Stimulated activated naive CD8-positive, alpha-beta T cell treated with anti-CD3 and anti-CD28 coated beads, Interleukin-15, Interleukin-2, amounts not matched to agents 100 ng/mL and 50 ng/mL, for 24 hours (primary cell): ENCODE data around the gene NDUFAF7.

Experiments
- H3K27ac Mint-ChIP-seq: one replicate; pipeline ENCODE4 v1.8.0; 2021; ENCODE audit warnings: mild to moderate bottlenecking, mixed read lengths
- H3K27me3 Mint-ChIP-seq: one replicate; pipeline ENCODE4 v1.8.0; 2021; ENCODE audit warnings: mixed read lengths
- H3K36me3 Mint-ChIP-seq: one replicate; pipeline ENCODE4 v1.8.0; 2021; ENCODE audit warnings: low read depth, mixed read lengths
- H3K4me1 Mint-ChIP-seq: one replicate; pipeline ENCODE4 v1.8.0; 2021; ENCODE audit warnings: low read depth, mixed read lengths
- H3K4me3 Mint-ChIP-seq: one replicate; pipeline ENCODE4 v1.8.0; 2021; ENCODE audit warnings: mild to moderate bottlenecking, mixed read lengths
- H3K9me3 Mint-ChIP-seq: one replicate; pipeline ENCODE4 v1.8.0; 2021; ENCODE audit warnings: mixed read lengths

NDUFAF7 gene

GRCh38 chr2:37232131-37232933 is 874 bp downstream of the NDUFAF7 start:
- no peak overlapping the region for H3K4me3 Mint-ChIP-seq
- H3K36me3 Mint-ChIP-seq, result peaks cover 43% of the 10 kb centered on the region
- no peaks in the 10 kb centered on the region for H3K9me3 Mint-ChIP-seq
- H3K27me3 Mint-ChIP-seq, result no peaks in the 10 kb centered on the region
- H3K4me1 Mint-ChIP-seq, result peaks cover 44% of the 10 kb centered on the region
- H3K27ac Mint-ChIP-seq, result no peak overlapping the region

- Mint-ChIP-seq H3K36me3 (peaks cover 68% of the 10 kb centered on the region), H3K4me3 (no peak overlapping the region), H3K4me1 (peaks cover 12% of the 10 kb centered on the region), H3K27ac (peak overlapping the region; percentile 1), H3K27me3 (no peaks in the 10 kb centered on the region), H3K9me3 (no peaks in the 10 kb centered on the region)
Observed at GRCh38 chr2:37243435-37243834, 12.0 kb downstream of the NDUFAF7 start.

GRCh38 chr2:37244017-37244416 is 12.6 kb downstream of the NDUFAF7 start:
- Mint-ChIP-seq H3K9me3 (no peaks in the 10 kb centered on the region), H3K4me1 (peaks cover 12% of the 10 kb centered on the region), H3K36me3 (peaks cover 67% of the 10 kb centered on the region), H3K27ac (no peak overlapping the region), H3K4me3 (no peak overlapping the region), H3K27me3 (no peaks in the 10 kb centered on the region)

GRCh38 chr2:37244755-37245154 is 13.3 kb downstream of the NDUFAF7 start:
- Mint-ChIP-seq H3K27me3 (no peaks in the 10 kb centered on the region), H3K36me3 (peaks cover 74% of the 10 kb centered on the region), H3K4me3 (no peak overlapping the region), H3K27ac (no peak overlapping the region), H3K4me1 (peaks cover 12% of the 10 kb centered on the region), H3K9me3 (no peaks in the 10 kb centered on the region)

GRCh38 chr2:37246205-37246604 is 14.7 kb downstream of the NDUFAF7 start:
- Mint-ChIP-seq H3K27me3 (no peaks in the 10 kb centered on the region), H3K4me1 (peaks cover 12% of the 10 kb centered on the region), H3K9me3 (no peaks in the 10 kb centered on the region), H3K4me3 (no peak overlapping the region), H3K27ac (no peak overlapping the region), H3K36me3 (peaks cover 73% of the 10 kb centered on the region)

GRCh38 chr2:37250869-37251740 is 19.6 kb downstream of the NDUFAF7 start:
- H3K9me3 Mint-ChIP-seq, result no peaks in the 10 kb centered on the region
- H3K27me3 Mint-ChIP-seq, result no peaks in the 10 kb centered on the region
- H3K4me3 Mint-ChIP-seq, result no peak overlapping the region
- H3K4me1 Mint-ChIP-seq, result no peaks in the 10 kb centered on the region
- no peak overlapping the region for H3K27ac Mint-ChIP-seq
- peaks cover 68% of the 10 kb centered on the region for H3K36me3 Mint-ChIP-seq

- no peaks in the 10 kb centered on the region for H3K9me3 Mint-ChIP-seq
- no peak overlapping the region for H3K27ac Mint-ChIP-seq
- H3K4me1 Mint-ChIP-seq, result peaks cover 6% of the 10 kb centered on the region
- H3K4me3 Mint-ChIP-seq, result no peak overlapping the region
- peaks cover 56% of the 10 kb centered on the region for H3K36me3 Mint-ChIP-seq
- H3K27me3 Mint-ChIP-seq, result no peaks in the 10 kb centered on the region
Observed at GRCh38 chr2:37262522-37262921, 31.1 kb downstream of the NDUFAF7 start.

- Mint-ChIP-seq H3K36me3 (peaks cover 57% of the 10 kb centered on the region), H3K4me3 (no peak overlapping the region), H3K27me3 (no peaks in the 10 kb centered on the region)
Observed at GRCh38 chr2:37263839-37264238, 32.4 kb downstream of the NDUFAF7 start.

GRCh38 chr2:37267685-37268084 is 36.2 kb downstream of the NDUFAF7 start:
- H3K9me3 Mint-ChIP-seq, result no peaks in the 10 kb centered on the region
- H3K36me3 Mint-ChIP-seq, result peaks cover 64% of the 10 kb centered on the region
- H3K4me3 Mint-ChIP-seq, result no peak overlapping the region
- H3K27me3 Mint-ChIP-seq, result no peaks in the 10 kb centered on the region
- peaks cover under 1% of the 10 kb centered on the region for H3K4me1 Mint-ChIP-seq
- no peak overlapping the region for H3K27ac Mint-ChIP-seq

More at GRCh38 chr2:37263839-37264238, 32.4 kb downstream of the NDUFAF7 start:
- Mint-ChIP-seq H3K9me3 (no peaks in the 10 kb centered on the region), H3K27ac (no peak overlapping the region), H3K4me1 (peaks cover 6% of the 10 kb centered on the region)

GRCh38 chr2:37268111-37268510 is 36.7 kb downstream of the NDUFAF7 start:
- Mint-ChIP-seq H3K9me3 (no peaks in the 10 kb centered on the region), H3K4me3 (no peak overlapping the region), H3K27ac (no peak overlapping the region), H3K4me1 (no peaks in the 10 kb centered on the region), H3K27me3 (no peaks in the 10 kb centered on the region), H3K36me3 (peaks cover 62% of the 10 kb centered on the region)

- H3K27me3 Mint-ChIP-seq, result no peaks in the 10 kb centered on the region
- no peaks in the 10 kb centered on the region for H3K9me3 Mint-ChIP-seq
- peaks cover 52% of the 10 kb centered on the region for H3K36me3 Mint-ChIP-seq
- H3K4me3 Mint-ChIP-seq, result no peak overlapping the region
- peak overlapping the region; percentile 39 for H3K27ac Mint-ChIP-seq
- no peaks in the 10 kb centered on the region for H3K4me1 Mint-ChIP-seq
Observed at GRCh38 chr2:37271376-37272067, 40.1 kb downstream of the NDUFAF7 start.

GRCh38 chr2:37274359-37274965 is 43.0 kb downstream of the NDUFAF7 start:
- H3K9me3 Mint-ChIP-seq, result no peaks in the 10 kb centered on the region
- peaks cover 4% of the 10 kb centered on the region for H3K4me1 Mint-ChIP-seq
- H3K27me3 Mint-ChIP-seq, result no peaks in the 10 kb centered on the region
- no peak overlapping the region for H3K27ac Mint-ChIP-seq
- peaks cover 42% of the 10 kb centered on the region for H3K36me3 Mint-ChIP-seq
- no peak overlapping the region for H3K4me3 Mint-ChIP-seq

- H3K27ac Mint-ChIP-seq, result no peak overlapping the region
Observed at GRCh38 chr2:37276291-37276690, 44.8 kb downstream of the NDUFAF7 start.

GRCh38 chr2:37281916-37282315 is 50.5 kb downstream of the NDUFAF7 start:
- Mint-ChIP-seq H3K36me3 (peaks cover 40% of the 10 kb centered on the region), H3K4me1 (peaks cover 4% of the 10 kb centered on the region), H3K9me3 (no peaks in the 10 kb centered on the region), H3K27me3 (no peaks in the 10 kb centered on the region), H3K4me3 (no peak overlapping the region), H3K27ac (no peak overlapping the region)

More at GRCh38 chr2:37276291-37276690, 44.8 kb downstream of the NDUFAF7 start:
- H3K36me3 Mint-ChIP-seq, result peaks cover 38% of the 10 kb centered on the region
- peaks cover 4% of the 10 kb centered on the region for H3K4me1 Mint-ChIP-seq
- H3K27me3 Mint-ChIP-seq, result no peaks in the 10 kb centered on the region
- H3K9me3 Mint-ChIP-seq, result no peaks in the 10 kb centered on the region
- no peak overlapping the region for H3K4me3 Mint-ChIP-seq
